Smooth muscle cell of the brain vasculature (primary cell): ENCODE results near the gene RASA4.
"Not testable (repeated sequence)": the region's sequence is repeated elsewhere in the genome, so short reads cannot be mapped to it uniquely, and the experiment has no call there.

Source experiments
- DNase-seq: peaks from one replicate; pipeline ENCODE4 v3.0.0-alpha.2; 2012; ENCODE audit warnings: low read depth, low spot score

The RASA4 gene

DNA sequence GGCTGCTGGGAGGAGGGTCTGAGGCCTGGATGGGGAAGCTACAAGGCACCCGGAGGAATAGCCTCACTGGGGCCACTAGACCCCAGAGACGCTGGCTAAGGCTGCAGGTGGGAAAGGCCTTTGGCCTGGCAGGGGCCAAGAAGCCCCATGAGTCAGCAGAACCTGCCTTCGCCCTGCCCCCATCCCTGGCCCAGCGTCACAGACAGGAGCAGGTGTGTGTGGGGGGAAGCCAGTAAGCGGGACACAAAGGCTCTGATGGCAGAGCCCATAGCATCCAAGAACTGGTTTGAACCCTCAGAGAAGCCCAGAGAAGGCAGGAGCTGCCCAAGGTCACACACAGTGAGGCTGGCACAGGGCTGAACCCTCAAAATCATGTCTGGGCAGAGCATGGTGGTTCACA, 9.7 kb downstream of the RASA4 start:
- DNase-seq: not testable (repeated sequence)

DNA sequence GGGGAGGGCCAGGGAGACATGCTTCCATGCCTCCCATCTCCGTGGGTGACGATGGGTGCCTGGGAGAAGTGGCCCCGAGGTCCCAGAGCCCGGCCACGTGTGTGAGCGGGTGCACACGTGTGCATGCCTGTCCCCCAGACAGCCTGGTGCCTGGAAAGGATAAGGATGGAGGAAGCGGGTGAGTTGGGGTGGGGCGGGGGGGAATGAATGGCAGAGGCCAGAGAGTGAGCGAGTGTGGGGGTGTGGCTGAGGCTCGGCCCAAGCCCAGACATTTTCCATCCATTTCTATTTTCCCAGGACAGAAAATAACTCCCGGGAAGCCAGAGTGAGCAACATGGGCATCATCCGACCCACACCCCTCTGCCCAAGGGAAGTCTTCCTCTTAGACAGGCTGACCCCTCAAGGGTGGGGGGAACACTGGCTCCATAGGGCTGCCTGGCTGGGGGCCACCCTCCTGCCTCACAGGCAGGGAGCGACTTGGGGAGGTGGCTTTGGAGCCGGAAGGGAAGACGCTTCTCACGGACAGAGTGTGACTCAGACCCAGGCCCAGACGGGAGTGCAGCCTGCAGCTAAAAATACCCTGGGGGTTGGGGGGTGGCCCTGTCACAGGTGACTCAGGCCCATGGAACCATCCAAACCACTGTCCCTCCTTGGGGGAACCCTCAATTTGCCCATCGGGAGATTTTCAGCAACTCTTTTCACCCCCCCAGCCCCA, 12.0 kb downstream of the RASA4 start:
- DNase-seq: not testable (repeated sequence)

DNA sequence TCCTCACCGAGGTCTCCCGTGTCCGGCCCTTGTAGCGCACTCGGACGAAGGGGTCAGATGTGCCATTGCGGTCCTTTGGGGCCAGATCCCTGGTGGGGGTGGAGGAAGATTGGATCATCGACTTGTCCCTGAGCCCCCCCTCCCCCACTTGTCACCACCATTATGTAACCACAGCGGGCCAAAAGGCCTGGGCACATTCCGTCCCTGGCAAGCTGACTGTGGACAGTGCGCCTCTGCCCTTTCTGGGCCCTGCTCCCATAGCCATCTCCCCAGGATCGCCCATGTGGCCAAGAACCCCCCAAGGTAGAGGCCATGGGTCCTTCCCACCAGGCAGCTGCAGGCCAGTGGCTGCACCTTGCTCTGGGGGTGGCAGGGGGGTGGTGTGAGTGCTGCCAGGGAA, 14.2 kb downstream of the RASA4 start:
- DNase-seq: not testable (repeated sequence)

DNA sequence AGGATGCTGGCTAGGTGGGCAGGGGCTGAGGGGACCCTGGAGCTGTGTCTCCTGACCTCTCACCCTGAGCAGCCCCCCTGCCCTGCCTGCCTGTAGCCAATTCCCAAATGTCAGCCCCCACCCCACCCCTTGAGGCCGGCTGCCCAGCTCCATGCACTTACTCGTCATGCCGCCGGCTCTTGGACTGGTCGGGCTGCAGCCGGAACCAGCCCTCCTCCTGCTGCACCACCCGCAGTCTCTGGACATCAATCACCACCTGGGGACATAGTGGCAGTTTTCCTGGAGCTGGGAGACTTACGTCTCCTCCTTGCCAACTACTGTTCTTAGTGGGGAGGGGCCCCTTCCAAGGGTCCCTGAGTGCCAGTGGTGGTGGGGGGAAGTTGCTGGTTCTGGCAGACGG, 16.9 kb downstream of the RASA4 start:
- DNase-seq: not testable (repeated sequence)

DNA sequence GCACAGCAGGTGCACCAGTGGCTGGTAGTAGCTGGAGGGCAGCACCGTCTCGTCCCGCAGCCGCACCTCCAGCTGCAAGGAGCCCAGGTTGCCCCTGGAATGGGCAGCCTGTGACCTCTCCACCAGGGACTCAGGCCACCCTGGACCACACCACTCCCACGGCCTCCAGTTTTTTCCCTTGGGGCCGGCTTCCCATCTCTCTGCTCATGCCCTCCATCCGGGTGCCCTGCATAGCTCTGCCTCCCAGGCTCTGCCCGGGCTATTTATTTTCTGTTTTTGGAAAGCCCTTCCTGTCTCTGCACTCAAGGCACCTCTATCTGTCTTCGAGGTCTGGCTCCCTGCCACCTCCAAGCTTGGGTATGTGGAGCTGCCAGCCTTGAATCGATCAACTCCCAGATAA, 20.5 kb downstream of the RASA4 start:
- not testable (repeated sequence) for DNase-seq

DNA sequence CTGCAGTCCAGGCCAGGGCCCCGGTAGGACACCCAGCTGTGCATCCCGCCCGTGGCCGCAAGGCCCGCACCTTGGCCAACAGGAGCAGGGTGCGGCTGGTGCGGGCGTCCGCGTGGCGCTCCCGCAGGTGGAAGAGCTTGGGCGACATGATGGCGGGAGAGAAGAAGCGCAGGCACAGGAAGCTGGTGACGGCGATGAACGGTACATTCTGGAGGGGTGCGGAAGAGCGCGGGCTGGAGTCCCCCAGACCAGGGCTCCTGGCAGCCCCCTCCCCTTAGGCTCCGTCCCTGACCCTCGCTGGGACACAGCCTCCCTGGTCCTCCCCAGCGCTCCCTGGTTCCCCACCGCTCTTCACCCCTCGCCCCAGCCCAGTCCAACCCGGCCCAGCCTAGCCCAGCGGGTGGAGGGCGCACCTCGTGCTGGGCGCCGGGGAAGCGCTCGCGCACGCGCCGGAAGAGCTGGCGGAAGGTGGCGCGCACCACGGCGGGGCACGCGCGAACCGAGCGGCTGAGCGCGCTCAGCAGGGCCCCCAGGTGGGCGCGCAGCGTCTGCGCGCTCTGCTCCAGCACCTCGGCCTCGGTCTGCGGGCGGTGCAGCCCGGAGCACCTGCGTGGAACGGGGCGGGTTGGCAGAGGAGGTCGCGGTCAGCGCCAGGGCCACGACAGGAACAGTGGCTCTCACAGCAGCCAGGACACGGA, 22.8 kb downstream of the RASA4 start:
- not testable (repeated sequence) for DNase-seq

DNA sequence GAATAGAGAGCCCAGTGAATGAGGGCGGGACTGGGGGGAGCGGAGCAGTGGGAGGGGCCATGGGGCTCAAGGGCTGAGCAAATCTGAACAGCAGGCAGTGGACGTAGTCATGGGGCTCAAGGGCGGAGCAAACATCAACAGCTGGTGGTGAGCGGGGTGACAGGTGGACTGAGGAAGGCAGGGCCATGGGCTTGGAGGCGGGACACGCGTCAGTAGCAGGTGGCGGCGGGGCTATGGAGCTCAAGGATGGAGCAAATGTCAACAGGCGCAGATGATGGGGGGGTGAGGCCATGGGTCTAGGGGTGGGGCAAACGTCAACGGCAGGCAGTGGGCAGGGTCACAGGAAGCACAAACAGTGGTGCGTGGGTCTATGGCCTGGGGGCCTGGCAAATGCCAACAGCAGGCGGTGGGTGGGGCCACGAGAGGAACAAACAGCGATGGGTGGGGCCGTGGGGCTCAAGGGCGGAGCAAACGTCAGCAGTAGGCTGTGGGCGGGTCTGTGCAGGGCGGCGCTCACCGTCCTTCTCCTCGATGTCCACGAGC, 24.0 kb downstream of the RASA4 start:
- DNase-seq: not testable (repeated sequence)

DNA sequence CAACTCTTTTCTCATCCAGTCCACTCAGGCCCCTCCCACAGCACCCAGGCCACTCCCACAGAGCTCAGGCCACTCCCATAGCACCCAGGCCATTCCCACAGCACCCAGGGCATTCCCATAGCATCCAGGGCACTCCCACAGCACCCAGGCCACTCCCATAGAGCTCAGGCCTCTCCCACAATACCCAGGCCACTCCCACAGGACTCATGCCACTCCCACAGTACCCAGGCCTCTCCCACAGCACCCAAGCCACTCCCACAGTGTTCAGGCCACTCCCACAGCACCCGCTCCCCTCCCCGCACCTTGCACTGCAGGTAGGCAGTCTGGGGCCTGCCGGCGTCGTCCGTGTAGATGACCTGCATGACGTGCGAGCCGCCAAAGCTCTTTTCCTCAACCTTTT, 26.7 kb downstream of the RASA4 start:
- not testable (repeated sequence) for DNase-seq

DNA sequence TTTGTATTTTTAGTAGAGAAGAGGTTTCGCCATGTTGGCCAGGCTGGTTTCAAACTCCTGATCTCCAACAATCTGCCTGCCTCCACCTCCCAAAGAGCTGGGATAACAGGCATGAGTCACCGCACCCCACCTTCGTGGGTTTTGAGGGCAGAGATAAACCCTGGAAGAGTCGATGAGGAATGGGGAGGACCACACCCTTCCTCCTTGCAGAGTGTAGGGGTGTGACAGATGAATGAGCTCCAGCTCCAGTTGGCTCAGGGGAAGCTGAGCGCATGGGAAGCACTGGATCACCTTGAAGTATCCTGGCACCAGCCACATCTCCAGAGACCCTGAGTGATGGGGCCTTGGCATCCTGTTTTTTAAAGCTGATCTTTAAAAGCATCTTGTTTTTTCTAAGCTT, 33.1 kb downstream of the RASA4 start:
- not testable (repeated sequence) for DNase-seq

DNA sequence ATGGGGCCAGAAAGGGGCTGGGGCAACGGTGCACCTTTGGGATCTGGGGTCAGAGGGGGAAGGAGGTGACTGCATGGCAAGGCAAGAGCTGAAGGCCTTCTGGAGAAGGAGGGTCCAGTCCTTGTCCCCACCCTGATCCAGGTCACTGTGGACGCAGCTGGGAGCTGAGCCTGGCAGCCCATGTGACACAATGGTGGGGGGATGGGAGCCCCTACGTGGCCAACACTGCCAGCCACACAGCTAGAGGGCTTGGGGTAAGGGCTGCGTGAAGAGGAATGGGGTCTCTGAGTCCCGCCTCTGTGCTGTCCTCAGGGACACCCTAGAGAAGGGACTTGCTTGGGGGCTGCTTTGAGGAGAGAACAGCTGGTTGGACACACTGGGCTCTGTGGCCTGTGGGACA, 34.8 kb downstream of the RASA4 start:
- DNase-seq: not testable (repeated sequence)

DNA sequence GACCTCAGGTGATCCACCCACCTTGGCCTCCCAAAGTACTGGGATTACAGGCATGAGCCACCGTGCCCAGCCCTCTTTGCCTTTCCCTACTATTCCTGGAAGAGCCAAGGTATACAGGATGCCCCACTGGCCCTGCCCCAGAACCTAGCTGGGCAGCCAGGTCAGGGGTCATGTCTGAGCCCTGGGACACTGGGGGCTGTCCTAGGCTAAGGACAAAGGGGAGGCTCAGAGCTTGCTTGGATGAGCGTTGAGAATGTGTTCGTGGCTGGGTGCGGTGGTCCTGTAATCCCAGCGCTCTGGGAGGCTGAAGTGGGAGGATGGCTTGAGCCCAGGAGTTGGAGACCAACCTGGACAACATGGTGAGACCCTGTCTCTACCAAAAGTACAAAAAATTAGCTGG, 38.1 kb downstream of the RASA4 start:
- DNase-seq: not testable (repeated sequence)

DNA sequence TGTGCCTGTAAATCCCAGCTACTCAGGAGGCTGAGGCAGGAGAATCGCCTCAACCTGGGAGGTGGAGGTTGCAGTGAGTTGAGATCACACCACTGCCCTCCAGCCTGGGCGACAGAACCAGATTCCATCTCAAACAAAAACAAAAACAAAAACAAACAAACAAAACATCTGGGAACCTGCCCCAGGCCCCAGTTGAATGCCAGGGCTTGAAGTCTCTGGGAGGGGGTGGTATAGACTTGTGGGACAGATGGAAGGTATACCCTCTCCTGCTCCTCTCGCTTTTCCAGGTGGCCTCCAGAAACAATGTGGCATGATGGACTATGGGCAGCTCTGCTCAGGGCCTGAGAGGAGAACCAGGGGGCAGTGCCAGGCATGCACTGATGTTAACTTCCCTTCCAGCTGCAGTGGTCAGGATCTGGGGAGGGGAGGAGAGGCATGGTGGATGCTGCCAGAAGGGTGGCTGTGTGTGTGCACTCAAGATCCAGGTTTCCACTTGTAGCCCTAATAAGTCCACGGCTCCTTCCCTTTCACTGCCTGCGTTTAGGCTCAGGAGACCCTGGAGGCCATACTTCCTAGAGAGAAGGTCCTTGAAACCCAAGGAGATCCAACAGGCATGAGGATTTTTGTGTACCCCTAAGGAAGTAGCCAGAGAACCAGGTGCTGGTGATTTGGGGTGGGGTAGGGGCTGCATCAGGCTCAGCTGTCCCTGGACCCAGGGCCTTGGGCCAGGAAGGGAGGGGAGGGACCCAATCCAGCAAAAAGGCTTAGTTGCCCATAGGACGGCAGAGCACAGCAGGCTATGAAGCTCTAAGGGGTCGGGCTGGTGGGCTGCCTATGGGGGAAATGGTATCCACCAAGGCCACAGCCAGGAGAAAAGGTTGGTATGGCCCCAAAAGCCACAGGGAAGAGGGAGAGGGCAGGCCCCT, 39.0 kb downstream of the RASA4 start:
- DNase-seq: not testable (repeated sequence)

DNA sequence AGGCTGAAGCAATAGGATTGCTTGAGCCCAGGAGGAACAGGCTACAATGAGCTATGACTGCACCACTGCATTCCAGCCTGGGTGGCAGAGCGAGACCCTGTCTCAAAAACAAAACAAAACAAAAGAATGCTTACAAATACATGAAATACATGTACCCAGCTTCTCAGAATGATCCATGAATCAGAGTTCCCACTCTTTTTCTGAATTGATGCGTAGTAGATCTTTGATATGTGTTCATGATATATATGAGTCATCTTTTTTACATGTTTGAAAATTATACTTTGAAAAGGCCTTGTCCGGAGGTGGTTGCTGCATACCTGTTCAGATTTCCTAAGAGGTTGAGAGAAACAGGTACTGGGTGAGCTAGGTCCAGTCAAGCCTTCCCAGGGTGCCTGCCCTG, 40.2 kb downstream of the RASA4 start:
- DNase-seq: not testable (repeated sequence)

DNA sequence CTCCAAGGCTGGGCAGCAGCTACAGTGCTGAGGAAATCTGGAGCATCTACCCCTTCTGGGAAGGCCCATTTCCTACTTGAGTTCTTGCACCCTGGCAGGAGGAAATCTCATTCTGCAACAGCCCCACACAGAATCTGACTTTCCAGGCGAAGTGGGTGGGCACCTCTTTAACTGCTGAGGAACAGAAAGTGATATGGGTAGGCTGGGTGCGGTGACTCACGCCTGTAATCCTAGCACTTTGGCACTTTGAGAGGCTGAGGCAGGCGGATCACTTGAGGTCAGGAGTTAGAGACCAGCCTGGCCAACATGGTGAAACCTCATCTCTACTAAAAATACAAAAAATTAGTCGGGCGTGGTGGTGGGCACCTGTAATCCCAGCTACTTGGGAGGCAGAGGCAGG, 41.9 kb downstream of the RASA4 start:
- not testable (repeated sequence) for DNase-seq

DNA sequence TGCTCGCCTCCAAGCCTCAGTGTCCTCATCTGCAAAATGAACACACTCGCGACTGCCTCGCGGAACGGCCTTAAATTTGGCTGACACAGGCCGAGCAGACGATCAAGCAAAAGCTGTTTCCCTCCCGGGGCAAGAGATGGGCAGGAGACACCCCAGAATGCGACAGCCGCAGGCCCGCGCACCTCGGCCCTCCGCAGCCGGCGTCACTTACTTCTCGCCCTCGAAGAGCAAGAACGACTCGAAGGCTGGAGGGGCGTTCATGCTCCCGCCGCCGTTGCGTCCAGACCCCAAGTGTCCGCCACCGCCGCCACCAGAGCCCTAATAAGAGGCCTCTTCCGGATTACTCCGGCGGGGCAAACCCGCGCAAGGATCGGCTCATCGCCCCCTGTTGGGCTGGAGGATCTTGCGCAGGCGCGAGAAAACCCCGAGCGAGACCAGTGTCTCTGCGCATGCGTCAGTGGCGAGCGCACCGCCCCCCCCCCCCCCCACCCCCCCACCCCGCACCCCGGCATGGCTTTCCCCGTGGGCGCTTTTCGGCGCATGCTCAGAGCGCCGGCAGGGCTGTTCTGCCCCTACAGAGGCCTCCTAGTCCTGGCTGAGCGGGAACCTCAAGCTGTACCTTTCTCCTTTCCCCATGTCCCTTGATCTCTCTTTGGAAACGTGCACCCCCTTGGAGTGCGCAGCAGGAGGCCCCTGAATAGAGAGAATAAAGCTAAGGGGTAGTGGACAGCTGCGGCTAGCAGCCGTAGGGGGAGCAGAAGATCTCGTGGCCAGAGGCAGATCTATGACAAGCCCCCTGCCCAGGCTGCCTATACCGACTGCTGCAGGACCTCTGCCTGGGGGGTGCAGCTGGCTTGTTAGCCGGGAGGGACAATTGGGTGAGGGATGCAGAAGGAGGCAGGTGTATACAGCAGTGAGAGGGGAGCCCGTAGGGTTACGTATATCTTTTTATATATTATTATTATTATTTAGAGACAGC, 44.0 kb downstream of the RASA4 start, which contains the start of gene POLR2J3:
Gene POLR2J3, minus strand, starts transcription at position 323 of the 979 bp plus-strand sequence. Its CDS starts 62 bp downstream, at position 261.
- DNase-seq: peak; percentile 69

DNA sequence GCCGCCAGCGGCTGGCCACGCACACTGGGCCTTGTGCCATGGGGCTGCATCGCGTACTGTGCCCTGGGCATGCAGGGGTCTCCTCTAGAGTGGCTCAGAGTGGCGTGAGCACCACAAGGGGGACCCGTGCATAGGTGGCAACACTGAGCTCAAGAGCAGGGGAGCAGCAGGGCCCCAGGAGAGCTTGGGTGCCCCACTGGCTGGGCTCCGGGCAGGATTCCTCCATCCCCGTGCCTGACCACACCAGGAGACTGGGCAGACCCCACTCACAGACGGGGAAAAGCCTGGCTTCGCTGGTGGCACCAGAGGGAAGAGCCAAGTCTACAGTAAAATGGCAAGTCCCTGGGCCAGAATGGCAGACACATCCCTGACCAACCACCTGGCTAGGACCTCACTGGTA, 47.9 kb downstream of the RASA4 start:
- not testable (repeated sequence) for DNase-seq

DNA sequence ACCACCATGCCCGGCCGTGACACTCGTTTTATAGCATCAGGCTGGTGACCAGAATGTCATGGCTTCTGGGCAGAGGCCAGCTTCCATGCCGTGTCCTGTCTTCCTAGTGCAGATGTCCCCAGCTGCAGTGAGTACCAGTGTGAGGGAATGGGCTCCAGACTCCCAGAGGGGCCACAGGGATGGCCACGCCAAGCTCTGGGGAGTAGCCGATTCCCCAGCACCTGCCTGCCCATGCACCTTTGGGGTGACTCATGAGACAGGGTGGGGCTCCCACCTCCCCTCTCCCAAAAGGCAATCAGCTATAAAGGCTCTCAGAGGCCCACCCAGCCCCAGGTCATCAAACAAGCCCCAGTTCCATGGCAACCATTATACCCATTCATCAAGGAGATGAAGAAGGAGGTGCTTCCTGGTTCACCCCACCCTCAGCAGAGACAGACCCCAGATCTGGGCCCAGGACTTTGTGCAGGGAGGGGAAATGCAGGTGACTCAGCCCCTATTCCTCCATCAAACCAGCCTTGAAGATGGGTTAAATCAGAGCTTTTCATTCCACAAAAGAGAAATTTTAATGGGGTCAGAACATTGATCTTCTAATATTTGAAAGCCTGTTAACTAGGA, 65.6 kb downstream of the RASA4 start, which contains the start of gene SPDYE2:
Gene SPDYE2, plus strand, starts transcription at position 419 of the 615 bp plus-strand sequence. CDS start 2,030 bp downstream, outside the sequence.
- DNase-seq: not testable (repeated sequence)

DNA sequence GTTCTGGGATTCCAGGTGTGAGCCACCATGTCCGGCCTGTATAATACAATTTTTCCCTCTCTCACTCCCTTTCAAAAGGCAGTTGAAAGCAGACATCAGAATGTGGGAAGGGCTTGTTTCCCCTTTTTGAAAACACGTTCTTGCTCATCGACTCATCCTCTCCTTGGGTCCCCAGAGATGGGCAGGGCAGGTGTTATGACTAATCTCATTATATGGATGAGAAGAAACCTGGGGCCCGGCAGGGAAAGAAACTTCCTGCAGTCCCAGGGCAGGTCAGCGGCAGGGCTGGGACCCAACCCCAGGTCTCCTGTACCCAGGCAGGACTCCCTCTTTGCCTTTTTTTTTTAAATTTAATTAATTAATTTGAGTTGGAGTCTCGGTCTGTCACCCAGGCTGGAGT, 70.2 kb downstream of the RASA4 start:
- DNase-seq: not testable (repeated sequence)

DNA sequence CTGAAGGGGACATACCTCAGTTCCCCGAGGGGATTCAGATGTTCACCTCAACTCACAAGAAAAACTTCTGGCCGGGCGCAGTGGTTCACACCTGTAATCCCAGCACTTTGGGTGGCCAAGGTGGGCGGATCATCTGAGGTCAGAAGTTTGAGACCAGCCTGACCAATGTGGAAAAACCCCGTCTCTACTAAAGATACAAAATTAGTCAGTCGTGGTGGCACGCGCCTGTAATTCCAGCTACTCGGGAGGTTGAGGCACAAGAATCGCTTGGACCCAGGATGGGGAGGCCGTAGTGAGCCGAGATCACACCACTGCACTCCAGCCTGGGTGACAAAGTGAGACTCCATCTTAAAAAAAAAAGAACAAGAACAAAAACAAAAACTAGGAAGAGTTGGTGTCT, 71.3 kb downstream of the RASA4 start:
- not testable (repeated sequence) for DNase-seq

DNA sequence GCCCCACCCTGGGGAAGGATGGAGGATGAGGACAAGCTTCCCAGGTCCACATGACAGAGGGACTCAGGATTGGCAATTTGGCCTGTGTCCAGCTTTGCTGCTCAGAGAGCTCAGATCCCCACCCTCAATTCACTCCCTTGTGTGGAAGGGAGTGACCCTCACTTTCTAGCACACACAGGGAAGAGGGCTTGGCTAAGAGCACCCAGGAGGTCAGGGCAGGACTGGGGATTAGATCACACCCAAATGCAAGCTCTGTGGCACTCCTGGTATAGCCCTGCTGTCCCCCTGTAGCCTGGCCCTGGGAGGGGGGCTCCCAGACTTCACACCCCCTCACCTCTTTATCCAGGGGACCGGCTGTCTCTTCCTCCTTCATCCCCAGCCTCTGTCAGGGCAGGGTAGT, 72.2 kb downstream of the RASA4 start:
- not testable (repeated sequence) for DNase-seq
